Neural cell (in vitro differentiated cells): ENCODE results near the gene EHBP1. TPM values are rescaled to one million over a fixed set of nuclear protein-coding genes. Genes with fewer than 3 reads are reported as not detected.

Source experiments
- H2AFZ ChIP-seq: fragments of 200-600, 300-800 bp; sonication (generic), shearing (Covaris generic); 2 replicates; pipeline ENCODE4 v1.6.0; 2014; ENCODE audit warnings: low read depth, mild to moderate bottlenecking, antibody characterized with exemption, low read length, moderate library complexity
- H3F3A ChIP-seq: fragments of 200-600 bp; shearing (Covaris generic); 2 replicates; pipeline ENCODE4 v1.6.1; 2016; ENCODE audit warnings: mild to moderate bottlenecking, moderate library complexity, mixed read lengths, antibody characterized with exemption, low read length; ENCODE audit not compliant: insufficient read depth, poor library complexity, severe bottlenecking
- H3K27ac ChIP-seq: fragments of 200-600, 300-800 bp; sonication (generic), shearing (Covaris generic); 2 replicates; pipeline ENCODE4 v1.5.1; 2014; ENCODE audit warnings: mild to moderate bottlenecking, low read length, moderate library complexity
- H3K27me3 ChIP-seq: fragments of 300-800, 200-600 bp; sonication (generic), shearing (Covaris generic); 2 replicates; pipeline ENCODE4 v1.6.0; 2014; ENCODE audit warnings: mild to moderate bottlenecking, low read depth, low read length, moderate library complexity; ENCODE audit not compliant: insufficient read depth
- H3K36me3 ChIP-seq: fragments of 300-800, 200-600 bp; sonication (generic), shearing (Covaris generic); 2 replicates; pipeline ENCODE4 v1.5.1; 2014; ENCODE audit warnings: mild to moderate bottlenecking, antibody characterized with exemption, low read length, moderate library complexity; ENCODE audit not compliant: insufficient read depth
- H3K4me2 ChIP-seq: fragments of 300-800, 200-600 bp; sonication (generic), shearing (Covaris generic); 2 replicates; pipeline ENCODE4 v1.6.0; 2014; ENCODE audit warnings: mild to moderate bottlenecking, low read length
- H3K4me3 ChIP-seq: fragments of 300-800, 200-600 bp; sonication (generic), shearing (Covaris generic); 2 replicates; pipeline ENCODE4 v1.5.1; 2014; ENCODE audit warnings: mild to moderate bottlenecking, low read length, moderate library complexity
- H3K79me2 ChIP-seq: fragments of 200-600 bp; shearing (Covaris generic); replicated peaks from 2 replicates; pipeline ENCODE4 v1.6.0; 2014; ENCODE audit warnings: mild to moderate bottlenecking, low read length, moderate library complexity; ENCODE audit not compliant: insufficient read depth
- H3K9ac ChIP-seq: fragments of 300-800, 200-600 bp; sonication (generic), shearing (Covaris generic); 2 replicates; pipeline ENCODE4 v1.6.1; 2016; ENCODE audit warnings: mild to moderate bottlenecking, low read length, mixed read lengths
- H3K9me2 ChIP-seq: fragments of 200-600 bp; shearing (Covaris generic); 2 replicates; pipeline ENCODE4 v1.6.1; 2016; ENCODE audit warnings: mild to moderate bottlenecking, low read length, mixed read lengths; ENCODE audit not compliant: insufficient read depth
- H3K9me3 ChIP-seq: fragments of 200-600, 300-800 bp; sonication (generic), shearing (Covaris generic); 2 replicates; pipeline ENCODE4 v1.6.1; 2016; ENCODE audit warnings: mild to moderate bottlenecking, mixed run types, low read length, moderate library complexity, mixed read lengths
- H4K20me1 ChIP-seq: fragments of 200-600 bp; shearing (Covaris generic); 2 replicates; pipeline ENCODE4 v1.6.1; 2016; ENCODE audit warnings: mild to moderate bottlenecking, mixed run types; ENCODE audit not compliant: insufficient read depth
- EP300 ChIP-seq: fragments of 450-650 bp; conservative IDR thresholded peaks from 2 replicates; pipeline ENCODE4 v1.6.1; 2014; ENCODE audit warnings: antibody characterized with exemption, mild to moderate bottlenecking, moderate library complexity; ENCODE audit not compliant: poor library complexity, severe bottlenecking
- EZH2 ChIP-seq: fragments of 200-600, 300-800 bp; shearing (Covaris generic), sonication (generic); IDR thresholded peaks from 2 replicates; pipeline ENCODE4 v1.6.1; 2014; ENCODE audit warnings: antibody characterized with exemption, low read length, borderline replicate concordance, mild to moderate bottlenecking; ENCODE audit not compliant: insufficient read depth, poor library complexity, severe bottlenecking
- MXI1 ChIP-seq: fragments of 450-650 bp; conservative IDR thresholded peaks from 2 replicates; pipeline ENCODE4 v1.6.1; 2014; ENCODE audit warnings: antibody characterized with exemption, mild to moderate bottlenecking; ENCODE audit not compliant: poor library complexity, severe bottlenecking
- POLR2AphosphoS5 ChIP-seq: IDR thresholded peaks from 2 replicates; pipeline ENCODE4 v1.6.1; 2012
- RAD21 ChIP-seq: fragments of 450-650 bp; conservative IDR thresholded peaks from 2 replicates; pipeline ENCODE4 v1.6.1; 2014; ENCODE audit warnings: antibody characterized with exemption, mild to moderate bottlenecking, moderate library complexity
- SMC3 ChIP-seq: fragments of 450-650 bp; conservative IDR thresholded peaks from 2 replicates; pipeline ENCODE4 v1.6.1; 2014; ENCODE audit warnings: antibody characterized with exemption, mild to moderate bottlenecking, moderate library complexity; ENCODE audit not compliant: poor library complexity
- TAF1 ChIP-seq: IDR thresholded peaks from 2 replicates; pipeline ENCODE4 v1.6.1; 2012; ENCODE audit warnings: low read depth
- polyA plus RNA-seq: library from polyadenylated mRNA; depleted of rRNA; stranded (reverse); fragments of >200 nt; gene quantifications from 2 replicates; pipeline ENCODE4 v1.2.3, GENCODE V29; 2014
- TF ChIP-seq, protein P1 (sequence below): fragments of 450-650 bp; IDR thresholded peaks from 2 replicates; pipeline ENCODE4 v1.5.1; 2014; ENCODE audit warnings: antibody characterized with exemption, mild to moderate bottlenecking, moderate library complexity; ENCODE audit not compliant: poor library complexity, severe bottlenecking
- TF ChIP-seq, protein P2 (sequence below): IDR thresholded peaks from 2 replicates; pipeline ENCODE4 v1.6.1; 2012; ENCODE audit warnings: borderline replicate concordance

Gene EHBP1
- polyA plus RNA-seq, 1 donor from 2014 or later, result 52.6 TPM

DNA sequence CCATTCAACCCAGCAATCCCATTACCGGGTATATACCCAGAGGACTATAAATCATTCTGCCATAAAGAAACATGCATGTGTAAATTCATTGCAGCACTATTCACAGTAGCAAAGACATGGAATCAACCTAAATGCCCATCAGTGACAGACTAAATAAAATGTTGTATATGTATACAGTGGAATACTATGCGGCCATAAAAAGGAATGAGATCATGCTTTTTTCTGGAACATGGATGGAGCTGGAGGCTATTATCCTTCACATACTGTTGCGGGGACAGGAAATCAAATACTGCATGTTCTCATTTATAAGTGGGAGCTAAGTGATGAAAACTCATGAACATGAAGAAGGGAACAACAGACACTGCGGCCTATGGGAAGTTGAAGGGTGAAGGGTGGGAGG is 65.1 kb downstream of the EHBP1 start:
- TF ChIP-seq, protein P1, sequence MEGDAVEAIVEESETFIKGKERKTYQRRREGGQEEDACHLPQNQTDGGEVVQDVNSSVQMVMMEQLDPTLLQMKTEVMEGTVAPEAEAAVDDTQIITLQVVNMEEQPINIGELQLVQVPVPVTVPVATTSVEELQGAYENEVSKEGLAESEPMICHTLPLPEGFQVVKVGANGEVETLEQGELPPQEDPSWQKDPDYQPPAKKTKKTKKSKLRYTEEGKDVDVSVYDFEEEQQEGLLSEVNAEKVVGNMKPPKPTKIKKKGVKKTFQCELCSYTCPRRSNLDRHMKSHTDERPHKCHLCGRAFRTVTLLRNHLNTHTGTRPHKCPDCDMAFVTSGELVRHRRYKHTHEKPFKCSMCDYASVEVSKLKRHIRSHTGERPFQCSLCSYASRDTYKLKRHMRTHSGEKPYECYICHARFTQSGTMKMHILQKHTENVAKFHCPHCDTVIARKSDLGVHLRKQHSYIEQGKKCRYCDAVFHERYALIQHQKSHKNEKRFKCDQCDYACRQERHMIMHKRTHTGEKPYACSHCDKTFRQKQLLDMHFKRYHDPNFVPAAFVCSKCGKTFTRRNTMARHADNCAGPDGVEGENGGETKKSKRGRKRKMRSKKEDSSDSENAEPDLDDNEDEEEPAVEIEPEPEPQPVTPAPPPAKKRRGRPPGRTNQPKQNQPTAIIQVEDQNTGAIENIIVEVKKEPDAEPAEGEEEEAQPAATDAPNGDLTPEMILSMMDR, result no peak
- TF ChIP-seq EP300 (no peak), RAD21 (no peak), SMC3 (no peak), TAF1 (no peak), POLR2AphosphoS5 (no peak), EZH2 (no peak), MXI1 (no peak)
- TF ChIP-seq, protein P2, sequence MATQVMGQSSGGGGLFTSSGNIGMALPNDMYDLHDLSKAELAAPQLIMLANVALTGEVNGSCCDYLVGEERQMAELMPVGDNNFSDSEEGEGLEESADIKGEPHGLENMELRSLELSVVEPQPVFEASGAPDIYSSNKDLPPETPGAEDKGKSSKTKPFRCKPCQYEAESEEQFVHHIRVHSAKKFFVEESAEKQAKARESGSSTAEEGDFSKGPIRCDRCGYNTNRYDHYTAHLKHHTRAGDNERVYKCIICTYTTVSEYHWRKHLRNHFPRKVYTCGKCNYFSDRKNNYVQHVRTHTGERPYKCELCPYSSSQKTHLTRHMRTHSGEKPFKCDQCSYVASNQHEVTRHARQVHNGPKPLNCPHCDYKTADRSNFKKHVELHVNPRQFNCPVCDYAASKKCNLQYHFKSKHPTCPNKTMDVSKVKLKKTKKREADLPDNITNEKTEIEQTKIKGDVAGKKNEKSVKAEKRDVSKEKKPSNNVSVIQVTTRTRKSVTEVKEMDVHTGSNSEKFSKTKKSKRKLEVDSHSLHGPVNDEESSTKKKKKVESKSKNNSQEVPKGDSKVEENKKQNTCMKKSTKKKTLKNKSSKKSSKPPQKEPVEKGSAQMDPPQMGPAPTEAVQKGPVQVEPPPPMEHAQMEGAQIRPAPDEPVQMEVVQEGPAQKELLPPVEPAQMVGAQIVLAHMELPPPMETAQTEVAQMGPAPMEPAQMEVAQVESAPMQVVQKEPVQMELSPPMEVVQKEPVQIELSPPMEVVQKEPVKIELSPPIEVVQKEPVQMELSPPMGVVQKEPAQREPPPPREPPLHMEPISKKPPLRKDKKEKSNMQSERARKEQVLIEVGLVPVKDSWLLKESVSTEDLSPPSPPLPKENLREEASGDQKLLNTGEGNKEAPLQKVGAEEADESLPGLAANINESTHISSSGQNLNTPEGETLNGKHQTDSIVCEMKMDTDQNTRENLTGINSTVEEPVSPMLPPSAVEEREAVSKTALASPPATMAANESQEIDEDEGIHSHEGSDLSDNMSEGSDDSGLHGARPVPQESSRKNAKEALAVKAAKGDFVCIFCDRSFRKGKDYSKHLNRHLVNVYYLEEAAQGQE, result no peak
- Histone ChIP-seq H2AFZ (no peak overlapping the region), H3K9ac (no peak overlapping the region), H3F3A (no peaks in the 10 kb centered on the region), H3K9me2 (no peaks in the 10 kb centered on the region), H3K36me3 (peaks cover 5% of the 10 kb centered on the region), H3K4me3 (no peak overlapping the region), H3K27ac (no peak overlapping the region), H4K20me1 (no peaks in the 10 kb centered on the region), H3K27me3 (no peaks in the 10 kb centered on the region), H3K79me2 (no peaks in the 10 kb centered on the region), H3K9me3 (no peaks in the 10 kb centered on the region), H3K4me2 (no peak overlapping the region)

- no peaks in the 10 kb centered on the region for H3F3A ChIP-seq
- no peaks in the 10 kb centered on the region for H3K9me2 ChIP-seq
- no peak overlapping the region for H3K9ac ChIP-seq
- H3K9me3 ChIP-seq, result no peaks in the 10 kb centered on the region
- no peaks in the 10 kb centered on the region for H3K27me3 ChIP-seq
- no peak overlapping the region for H3K4me3 ChIP-seq
- H3K4me2 ChIP-seq, result no peak overlapping the region
- H4K20me1 ChIP-seq, result no peaks in the 10 kb centered on the region
- H3K36me3 ChIP-seq, result peaks cover 5% of the 10 kb centered on the region
- no peak overlapping the region for H2AFZ ChIP-seq
- no peaks in the 10 kb centered on the region for H3K79me2 ChIP-seq
- H3K27ac ChIP-seq, result no peak overlapping the region
- TF ChIP-seq EZH2 (no peak), SMC3 (peak; percentile 83), RAD21 (peak; percentile 83), MXI1 (no peak)
- TF ChIP-seq, protein P1, result peak; percentile 75
Measured at GRCh38 chr2:62774555-62775366, 69.2 kb downstream of the EHBP1 start.
